OCI-LY3 (cell line): Measurements from ENCODE around the gene UAP1.

Experiments used
- CTCF ChIP-seq: fragments of 200-600, 300-600 bp; sonication (generic); IDR thresholded peaks from 2 replicates; pipeline ENCODE4 v1.5.1; 2014; ENCODE audit warnings: antibody characterized with exemption, low read length, low read depth
- EZH2phosphoT487 ChIP-seq: fragments of 200-600 bp; shearing (Covaris generic); IDR thresholded peaks from 2 replicates; pipeline ENCODE4 v1.6.1; 2018; ENCODE audit warnings: antibody characterized with exemption, mixed run types, low read depth

GRCh38 chr1:162527314-162527713 is 34.2 kb upstream of the UAP1 start:
- TF ChIP-seq CTCF (no peak), EZH2phosphoT487 (no peak)
